Ovary (tissue), 3 donors: ENCODE data around the gene TFF3.

Source experiments
- CTCF ChIP-seq, 3 donors: fragments of 450-650 bp in 2 of 3; fragments of 200-600 bp in 1 of 3; IDR thresholded peaks; one replicate each; pipeline versions ENCODE4 v1.5.1 to v1.8.0; 2016 to 2022; ENCODE audit warnings: antibody characterized with exemption in 3 of 3, mild to moderate bottlenecking in 1 of 3
- POLR2A ChIP-seq: fragments of 450-650 bp; IDR thresholded peaks from one replicate; pipeline ENCODE4 v1.6.1; 2017; ENCODE audit warnings: antibody characterized with exemption, mild to moderate bottlenecking, moderate library complexity
- donor health status: DM: no; HTN: no; CAD: no.

GRCh38 chr21:42311160-42311559 is 4.0 kb downstream of the TFF3 start:
- TF ChIP-seq CTCF (IDR thresholded peaks at IDR 0.05) (no peak), POLR2A (no peak)
